ENCODE measurements around the gene IFT88.

- TF ChIP-seq SP1 (IDR thresholded peaks at IDR 0.05) (no peak), CTCF (IDR thresholded peaks at IDR 0.05; ENCODE audit: low read depth, low read length, missing input control) (no peak), REST (IDR thresholded peaks at IDR 0.05) (no peak), ATF3 (IDR thresholded peaks at IDR 0.05) (no peak), RAD21 (IDR thresholded peaks at IDR 0.05) (no peak), GABPA (IDR thresholded peaks at IDR 0.05 in 1 of 2, conservative IDR thresholded peaks at IDR 0.05 in 1 of 2) (no peak), NR2F2 (IDR thresholded peaks at IDR 0.05) (no peak), TAF1 (conservative IDR thresholded peaks at IDR 0.05) (no peak), HNF4A (conservative IDR thresholded peaks at IDR 0.05) (no peak)
Observed at GRCh38 chr13:20525144-20525600, 41.8 kb upstream of the IFT88 start.

All from liver (tissue), 3 donors.